ENCODE results near the gene THRA.

DNA sequence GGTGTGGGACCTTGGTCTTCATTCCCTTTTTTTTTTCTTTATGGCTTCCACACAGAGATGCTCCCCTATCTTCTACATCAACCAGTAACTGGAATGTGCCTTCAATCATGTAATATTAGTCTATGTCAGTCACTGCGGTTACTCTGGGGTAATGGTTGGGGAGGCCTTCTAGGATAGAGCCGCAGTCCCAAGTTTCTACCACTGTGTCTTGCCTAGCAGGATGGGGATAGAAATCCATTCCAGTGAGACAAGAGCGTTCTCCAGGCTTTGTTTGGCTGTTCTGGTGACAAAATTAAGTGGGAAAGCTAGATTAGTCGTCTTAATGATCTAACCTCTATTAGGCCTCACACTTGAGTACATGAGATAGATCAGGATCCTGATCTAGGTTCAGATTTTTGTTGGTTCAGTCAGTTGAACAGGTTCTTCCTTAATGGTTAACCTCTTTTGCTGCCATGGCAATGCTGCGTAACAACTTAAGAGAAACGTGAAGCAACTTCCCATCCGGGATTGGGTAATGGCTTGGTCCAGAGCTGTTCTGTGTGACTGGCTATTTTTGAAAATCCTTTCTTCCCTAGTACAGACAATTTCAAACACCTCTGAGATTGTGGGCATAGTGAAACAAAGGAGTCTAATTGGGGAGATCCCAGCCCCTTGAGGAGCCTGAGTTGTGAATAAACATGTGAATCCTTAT lies 67.7 kb downstream of the THRA start:
- TF ChIP-seq CTCF (IDR thresholded peaks at IDR 0.05) (no peak), POLR2A (IDR thresholded peaks at IDR 0.05) (no peak)

Data from testis (tissue), 2 donors.